DND-41 (cell line): Measurements from ENCODE around the gene LUZP2.

ENCODE experiments used
- ATAC-seq: fragments of 200-7000 bp; cut with Tn5 transposase; 3 replicates; pipeline ENCODE4 v1.9.1; 2021; ENCODE audit warnings: low read depth; ENCODE audit not compliant: insufficient read depth
- DNase-seq: peaks from one replicate; pipeline ENCODE4 v3.0.0-alpha.2; 2020
- H2AFZ ChIP-seq: 2 replicates; pipeline ENCODE4 v1.6.0; 2012; ENCODE audit warnings: low read depth, low read length
- H3K27ac ChIP-seq: 2 replicates; pipeline ENCODE4 v1.5.1; 2012; ENCODE audit warnings: low read length, inconsistent platforms
- H3K27me3 ChIP-seq: fragments of 200-600 bp; sonication (generic); 2 replicates; pipeline ENCODE4 v1.6.0; 2012; ENCODE audit warnings: low read length, mild to moderate bottlenecking, inconsistent platforms; ENCODE audit not compliant: insufficient read depth, poor library complexity
- H3K36me3 ChIP-seq: 2 replicates; pipeline ENCODE4 v1.5.1; 2012; ENCODE audit warnings: low read length, inconsistent platforms; ENCODE audit not compliant: insufficient read depth
- H3K4me1 ChIP-seq: 2 replicates; pipeline ENCODE4 v1.5.1; 2012; ENCODE audit warnings: mild to moderate bottlenecking, low read length; ENCODE audit not compliant: insufficient read depth
- H3K4me2 ChIP-seq: 2 replicates; pipeline ENCODE4 v1.6.0; 2012; ENCODE audit warnings: mild to moderate bottlenecking, moderate library complexity, low read length, inconsistent platforms; ENCODE audit not compliant: insufficient read depth
- H3K4me3 ChIP-seq, 2 experiments: fragments of 200-600 bp in 1 of 2; shearing (Covaris generic) in 1 of 2; 2 replicates each; pipeline ENCODE4 v1.5.1; 2012 to 2016; ENCODE audit warnings: inconsistent platforms in 2 of 2, low read length in 2 of 2, mild to moderate bottlenecking in 2 of 2, low read depth in 1 of 2, moderate library complexity in 1 of 2
- H3K79me2 ChIP-seq: 2 replicates; pipeline ENCODE4 v1.6.0; 2012; ENCODE audit warnings: low read length, inconsistent platforms; ENCODE audit not compliant: insufficient read depth
- H3K9ac ChIP-seq: 2 replicates; pipeline ENCODE4 v1.6.0; 2012; ENCODE audit warnings: low read depth, mild to moderate bottlenecking, inconsistent platforms, low read length, moderate library complexity
- H3K9me3 ChIP-seq: 2 replicates; pipeline ENCODE4 v1.5.1; 2012; ENCODE audit warnings: low read length, moderate library complexity, mild to moderate bottlenecking, inconsistent platforms; ENCODE audit not compliant: insufficient read depth, severe bottlenecking
- H4K20me1 ChIP-seq: 2 replicates; pipeline ENCODE4 v1.6.0; 2012; ENCODE audit warnings: low read length; ENCODE audit not compliant: insufficient read depth
- CTCF ChIP-seq: IDR thresholded peaks from 2 replicates; pipeline ENCODE4 v1.5.1; 2012; ENCODE audit warnings: borderline replicate concordance, low read length, moderate library complexity, mild to moderate bottlenecking; ENCODE audit not compliant: poor library complexity, severe bottlenecking; ENCODE audit errors: extremely low read depth
- EZH2 ChIP-seq: IDR thresholded peaks from 3 replicates; pipeline ENCODE4 v1.6.1; 2012; ENCODE audit warnings: borderline replicate concordance, low read depth, mild to moderate bottlenecking, moderate library complexity, low read length, inconsistent platforms; ENCODE audit not compliant: severe bottlenecking

Gene LUZP2

GRCh38 chr11:24496736-24497725 is at the start of gene LUZP2:
Gene LUZP2, plus strand, starts transcription at chr11:24497053.
- Histone ChIP-seq H3K4me1 (no peaks in the 10 kb centered on the region), H3K27ac (no peak within 1 kb of the TSS), H3K36me3 (no peaks in the 10 kb centered on the region), H3K9ac (no peak within 1 kb of the TSS), H3K9me3 (no peaks in the 10 kb centered on the region), H3K27me3 (no peaks in the 10 kb centered on the region), H3K4me3 (no peak within 1 kb of the TSS), H3K4me2 (no peak within 1 kb of the TSS), H2AFZ (no peak within 1 kb of the TSS), H4K20me1 (no peaks in the 10 kb centered on the region), H3K79me2 (no peaks in the 10 kb centered on the region)
- ATAC-seq (no peak), DNase-seq (no peak)
- TF ChIP-seq EZH2 (no peak), CTCF (no peak)

GRCh38 chr11:24453129-24453718 is 43.6 kb upstream of the LUZP2 start:
- Histone ChIP-seq H4K20me1 (no peaks in the 10 kb centered on the region), H3K4me2 (no peak overlapping the region), H3K36me3 (no peaks in the 10 kb centered on the region), H3K79me2 (no peaks in the 10 kb centered on the region), H3K9ac (no peak overlapping the region), H3K4me3 (no peak overlapping the region), H3K27ac (no peak overlapping the region), H2AFZ (no peak overlapping the region), H3K4me1 (no peaks in the 10 kb centered on the region), H3K27me3 (no peaks in the 10 kb centered on the region), H3K9me3 (peaks cover 3% of the 10 kb centered on the region)
- ATAC-seq, result no peak
- TF ChIP-seq CTCF (no peak), EZH2 (no peak)
- no peak for DNase-seq

- no peak overlapping the region for H3K9ac ChIP-seq
- H3K4me2 ChIP-seq, result no peak overlapping the region
- H3K36me3 ChIP-seq, result no peaks in the 10 kb centered on the region
- no peak overlapping the region for H3K27ac ChIP-seq
- no peaks in the 10 kb centered on the region for H3K27me3 ChIP-seq
- H3K9me3 ChIP-seq, result no peaks in the 10 kb centered on the region
- TF ChIP-seq CTCF (no peak), EZH2 (no peak)
- H3K4me1 ChIP-seq, result no peaks in the 10 kb centered on the region
- ATAC-seq (no peak), DNase-seq (no peak)
- no peak overlapping the region for H3K4me3 ChIP-seq
- H3K79me2 ChIP-seq, result no peaks in the 10 kb centered on the region
- no peak overlapping the region for H2AFZ ChIP-seq
- H4K20me1 ChIP-seq, result no peaks in the 10 kb centered on the region
Observed at GRCh38 chr11:24457985-24458384, 38.9 kb upstream of the LUZP2 start.
